ENCODE data around the gene EXT2. TPM values are rescaled to one million over a fixed set of nuclear protein-coding genes. Genes with fewer than 3 reads are reported as not detected.

Gene EXT2
- total RNA-seq, 1 experiment from 2014 or later, result 39.1 TPM

DNA sequence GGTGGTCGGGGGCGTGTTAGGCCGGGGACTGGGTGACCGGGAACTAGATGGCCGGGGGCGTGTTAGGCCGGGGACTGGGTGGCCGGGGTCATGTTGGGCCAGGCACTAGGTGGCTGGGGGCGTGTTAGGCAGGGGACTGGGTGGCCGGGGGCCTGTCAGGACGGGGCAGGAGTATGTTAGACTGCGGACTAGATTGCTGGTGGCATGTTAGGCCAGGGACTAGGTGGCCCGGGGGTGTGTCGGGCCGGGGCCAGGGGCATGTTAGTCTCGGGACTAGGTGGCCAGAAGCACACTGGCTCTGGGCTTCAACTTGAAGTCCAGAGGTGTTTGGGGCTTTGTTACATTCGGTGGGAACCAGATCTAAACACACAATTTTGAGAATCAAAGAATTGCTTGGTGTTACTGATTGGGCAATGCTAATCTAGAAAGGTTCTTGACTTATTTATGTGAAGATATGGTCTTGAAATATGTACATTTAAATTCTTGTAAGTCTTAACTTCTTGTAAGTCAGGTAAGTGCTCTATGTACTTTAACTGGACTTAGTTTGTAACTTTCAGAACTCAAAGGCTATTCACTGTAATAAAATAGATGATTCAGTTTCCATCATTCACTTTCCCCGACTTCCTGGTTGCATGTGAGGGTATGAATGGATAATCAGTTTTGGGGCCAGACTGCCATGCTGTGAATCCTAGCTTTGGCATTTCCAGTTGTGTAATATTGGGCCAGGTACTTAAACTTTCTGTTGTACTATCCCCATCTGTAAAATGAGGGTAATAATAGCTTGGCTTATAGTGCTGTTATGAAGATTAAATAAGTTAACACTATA lies 1.1 kb downstream of the EXT2 start:
- ChIA-PET CTCF (no interaction called here), POLR2A (no interaction called here)
- no peaks in the 10 kb centered on the region for H3K9me3 Mint-ChIP-seq
- peaks cover under 1% of the 10 kb centered on the region for H3K27me3 Mint-ChIP-seq (ENCODE audit: low read depth)
- TF ChIP-seq, protein P1, sequence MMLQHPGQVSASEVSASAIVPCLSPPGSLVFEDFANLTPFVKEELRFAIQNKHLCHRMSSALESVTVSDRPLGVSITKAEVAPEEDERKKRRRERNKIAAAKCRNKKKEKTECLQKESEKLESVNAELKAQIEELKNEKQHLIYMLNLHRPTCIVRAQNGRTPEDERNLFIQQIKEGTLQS (CRISPR knock-in tag; conservative IDR thresholded peaks at IDR 0.05), result no peak
- peak; percentile 77; the same call in 1 of the 2 replicates for TF ChIP-seq E2F5 (CRISPR knock-in tag; IDR thresholded peaks at IDR 0.05)
- no peak for TF ChIP-seq KAT7 (CRISPR knock-in tag; IDR thresholded peaks at IDR 0.05; ENCODE audit: borderline replicate concordance)
- TF ChIP-seq, protein P2, sequence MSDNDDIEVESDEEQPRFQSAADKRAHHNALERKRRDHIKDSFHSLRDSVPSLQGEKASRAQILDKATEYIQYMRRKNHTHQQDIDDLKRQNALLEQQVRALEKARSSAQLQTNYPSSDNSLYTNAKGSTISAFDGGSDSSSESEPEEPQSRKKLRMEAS (CRISPR knock-in tag; IDR thresholded peaks at IDR 0.05), result no peak
- TF ChIP-seq ZNF396 (CRISPR knock-in tag; IDR thresholded peaks at IDR 0.05; ENCODE audit: borderline replicate concordance), result no peak
- TF ChIP-seq ZNF263 (CRISPR knock-in tag; IDR thresholded peaks at IDR 0.05; ENCODE audit: low read depth), result no peak
- H3K36me3 Mint-ChIP-seq, result no peaks in the 10 kb centered on the region
- H3K4me3 Mint-ChIP-seq, result peak overlapping the region; percentile 75
- H3K4me1 Mint-ChIP-seq, result peaks cover 16% of the 10 kb centered on the region
- DNase-seq (ENCODE audit: low spot score), result no peak
- peak; percentile 32 for ATAC-seq
- H3K27ac Mint-ChIP-seq, result no peak overlapping the region

DNA sequence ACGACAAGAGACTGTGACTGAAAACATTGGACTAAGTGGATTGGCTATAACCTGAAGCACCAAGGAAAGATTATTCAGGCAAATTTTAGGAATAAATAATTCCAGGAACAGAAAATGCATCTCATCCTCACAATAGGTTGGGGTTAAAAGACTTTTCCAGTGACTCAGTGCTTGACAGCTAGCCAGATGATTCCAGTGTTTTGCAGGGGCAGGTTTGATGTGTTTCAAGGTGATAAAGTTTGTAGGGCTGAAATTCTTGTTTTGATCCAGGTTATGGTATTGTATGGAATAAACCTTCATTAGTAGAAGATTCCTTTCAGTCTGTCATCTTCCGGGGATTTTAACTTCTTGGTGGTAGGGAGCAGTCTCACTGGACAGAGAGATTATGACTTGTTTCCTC lies 2.3 kb downstream of the EXT2 start:
- no peaks in the 10 kb centered on the region for H3K9me3 Mint-ChIP-seq
- TF ChIP-seq, protein P3, sequence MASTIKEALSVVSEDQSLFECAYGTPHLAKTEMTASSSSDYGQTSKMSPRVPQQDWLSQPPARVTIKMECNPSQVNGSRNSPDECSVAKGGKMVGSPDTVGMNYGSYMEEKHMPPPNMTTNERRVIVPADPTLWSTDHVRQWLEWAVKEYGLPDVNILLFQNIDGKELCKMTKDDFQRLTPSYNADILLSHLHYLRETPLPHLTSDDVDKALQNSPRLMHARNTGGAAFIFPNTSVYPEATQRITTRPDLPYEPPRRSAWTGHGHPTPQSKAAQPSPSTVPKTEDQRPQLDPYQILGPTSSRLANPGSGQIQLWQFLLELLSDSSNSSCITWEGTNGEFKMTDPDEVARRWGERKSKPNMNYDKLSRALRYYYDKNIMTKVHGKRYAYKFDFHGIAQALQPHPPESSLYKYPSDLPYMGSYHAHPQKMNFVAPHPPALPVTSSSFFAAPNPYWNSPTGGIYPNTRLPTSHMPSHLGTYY (CRISPR knock-in tag; IDR thresholded peaks at IDR 0.05), result no peak
- TF ChIP-seq, protein P2 (CRISPR knock-in tag; IDR thresholded peaks at IDR 0.05), result no peak
- no peak for TF ChIP-seq GABPB1 (CRISPR knock-in tag; IDR thresholded peaks at IDR 0.05)
- no peak for TF ChIP-seq NFATC4 (CRISPR knock-in tag; IDR thresholded peaks at IDR 0.05)
- no peak for TF ChIP-seq MXD4 (CRISPR knock-in tag; IDR thresholded peaks at IDR 0.05; ENCODE audit: borderline replicate concordance)
- no peak for TF ChIP-seq ZNF416 (CRISPR knock-in tag; IDR thresholded peaks at IDR 0.05)
- TF ChIP-seq NFE2L1 (CRISPR knock-in tag; IDR thresholded peaks at IDR 0.05), result no peak
- TF ChIP-seq USF2 (CRISPR knock-in tag; IDR thresholded peaks at IDR 0.05), result no peak
- no peak for TF ChIP-seq PREB (CRISPR knock-in tag; IDR thresholded peaks at IDR 0.05; ENCODE audit: borderline replicate concordance)
- no peak for TF ChIP-seq CREM (CRISPR knock-in tag; IDR thresholded peaks at IDR 0.05)
- TF ChIP-seq KAT7 (CRISPR knock-in tag; IDR thresholded peaks at IDR 0.05; ENCODE audit: borderline replicate concordance), result no peak
- TF ChIP-seq ESRRA (CRISPR knock-in tag; IDR thresholded peaks at IDR 0.05; ENCODE audit: borderline replicate concordance), result no peak
- TF ChIP-seq STAT6 (CRISPR knock-in tag; conservative IDR thresholded peaks at IDR 0.05; ENCODE audit: low read depth), result no peak
- TF ChIP-seq FOXJ3 (CRISPR knock-in tag; IDR thresholded peaks at IDR 0.05; ENCODE audit: borderline replicate concordance), result no peak
- no peak for TF ChIP-seq JAZF1 (CRISPR knock-in tag; IDR thresholded peaks at IDR 0.05)
- H3K36me3 Mint-ChIP-seq, result no peaks in the 10 kb centered on the region
- no peak for ATAC-seq
- H3K4me1 Mint-ChIP-seq, result peaks cover 22% of the 10 kb centered on the region
- no peak overlapping the region for H3K27ac Mint-ChIP-seq
- no peak for DNase-seq (ENCODE audit: low spot score)
- no peaks in the 10 kb centered on the region; the same call in 1 of the 2 replicates for H3K27me3 Mint-ChIP-seq (ENCODE audit: low read depth)
- POLR2A ChIA-PET, result no interaction called here
- CTCF ChIA-PET, result no interaction called here
- no peak overlapping the region for H3K4me3 Mint-ChIP-seq

Data from WTC11 (cell line).